G401.6 (cell line): ENCODE data around the gene DBNDD1.

Experiments
- FAIRE-seq: peaks from 2 replicates; lab custom pipeline; 2012; peaks lifted over from hg19 to GRCh38; lab: Jason Lieb, UNC

The DBNDD1 gene

GRCh38 chr16:90035902-90036301 is 16.6 kb upstream of the DBNDD1 start:
- no peak for FAIRE-seq

GRCh38 chr16:90034504-90034903 is 15.2 kb upstream of the DBNDD1 start:
- no peak for FAIRE-seq

GRCh38 chr16:90033387-90033786 is 14.1 kb upstream of the DBNDD1 start:
- FAIRE-seq = no peak

- no peak for FAIRE-seq
Observed at GRCh38 chr16:90032674-90033331, 13.5 kb upstream of the DBNDD1 start.

GRCh38 chr16:90031931-90032673 is 12.8 kb upstream of the DBNDD1 start:
- no peak for FAIRE-seq

GRCh38 chr16:90031186-90031930 is 12.1 kb upstream of the DBNDD1 start:
- FAIRE-seq = no peak

- FAIRE-seq = no peak
Observed at GRCh38 chr16:90028985-90029384, 9.7 kb upstream of the DBNDD1 start.

GRCh38 chr16:90027611-90028010 is 8.4 kb upstream of the DBNDD1 start:
- FAIRE-seq = no peak

GRCh38 chr16:90026135-90026534 is 6.9 kb upstream of the DBNDD1 start:
- no peak for FAIRE-seq

GRCh38 chr16:90023078-90023447 is 3.8 kb upstream of the DBNDD1 start:
- FAIRE-seq = no peak

GRCh38 chr16:90022209-90023077 is 3.2 kb upstream of the DBNDD1 start:
- peak; percentile 55 for FAIRE-seq

- FAIRE-seq = no peak
Observed at GRCh38 chr16:90020838-90021382, 1.7 kb upstream of the DBNDD1 start.

GRCh38 chr16:90020260-90020837 is 1.1 kb upstream of the DBNDD1 start:
- FAIRE-seq = no peak

- FAIRE-seq = no peak
Observed at GRCh38 chr16:90019543-90020259, 445 bp upstream of the DBNDD1 start.

- no peak for FAIRE-seq
Observed at GRCh38 chr16:90018297-90018651, 982 bp downstream of the DBNDD1 start.

- FAIRE-seq = no peak
Observed at GRCh38 chr16:90016339-90016950, 2.8 kb downstream of the DBNDD1 start.

GRCh38 chr16:90015586-90016338 is 3.5 kb downstream of the DBNDD1 start:
- no peak for FAIRE-seq

- FAIRE-seq = no peak
Observed at GRCh38 chr16:90012991-90013745, 6.1 kb downstream of the DBNDD1 start.

GRCh38 chr16:90011908-90012501 is 7.3 kb downstream of the DBNDD1 start:
- no peak for FAIRE-seq
